Thyroid gland (tissue), 4 donors: ENCODE data around the gene GPR37.

Experiments
- POLR2A ChIP-seq, 2 donors: fragments of 450-650 bp; IDR thresholded peaks; one replicate each; pipeline ENCODE4 v1.6.1; 2017; ENCODE audit warnings: antibody characterized with exemption in 2 of 2, mild to moderate bottlenecking in 2 of 2, moderate library complexity in 1 of 2
- TF ChIP-seq, protein P1 (sequence below), 6 experiments: fragments of 200-600 bp in 3 of 6; fragments of 450-650 bp in 3 of 6; sonication (generic) in 3 of 6; IDR thresholded peaks; one replicate each; pipeline ENCODE4 v1.5.1; 2016 to 2019; ENCODE audit warnings: antibody characterized with exemption in 6 of 6, mild to moderate bottlenecking in 2 of 6, inconsistent platforms in 1 of 6, moderate library complexity in 1 of 6

GRCh38 chr7:124799448-124799847, 33.9 kb upstream of the GPR37 start:
- TF ChIP-seq, protein P1, sequence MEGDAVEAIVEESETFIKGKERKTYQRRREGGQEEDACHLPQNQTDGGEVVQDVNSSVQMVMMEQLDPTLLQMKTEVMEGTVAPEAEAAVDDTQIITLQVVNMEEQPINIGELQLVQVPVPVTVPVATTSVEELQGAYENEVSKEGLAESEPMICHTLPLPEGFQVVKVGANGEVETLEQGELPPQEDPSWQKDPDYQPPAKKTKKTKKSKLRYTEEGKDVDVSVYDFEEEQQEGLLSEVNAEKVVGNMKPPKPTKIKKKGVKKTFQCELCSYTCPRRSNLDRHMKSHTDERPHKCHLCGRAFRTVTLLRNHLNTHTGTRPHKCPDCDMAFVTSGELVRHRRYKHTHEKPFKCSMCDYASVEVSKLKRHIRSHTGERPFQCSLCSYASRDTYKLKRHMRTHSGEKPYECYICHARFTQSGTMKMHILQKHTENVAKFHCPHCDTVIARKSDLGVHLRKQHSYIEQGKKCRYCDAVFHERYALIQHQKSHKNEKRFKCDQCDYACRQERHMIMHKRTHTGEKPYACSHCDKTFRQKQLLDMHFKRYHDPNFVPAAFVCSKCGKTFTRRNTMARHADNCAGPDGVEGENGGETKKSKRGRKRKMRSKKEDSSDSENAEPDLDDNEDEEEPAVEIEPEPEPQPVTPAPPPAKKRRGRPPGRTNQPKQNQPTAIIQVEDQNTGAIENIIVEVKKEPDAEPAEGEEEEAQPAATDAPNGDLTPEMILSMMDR (IDR thresholded peaks at IDR 0.05), result no peak
- TF ChIP-seq POLR2A (IDR thresholded peaks at IDR 0.05), result no peak
